ENCODE results near the gene CCDC93. TPM values are rescaled to one million over a fixed set of nuclear protein-coding genes. Genes with fewer than 3 reads are reported as not detected.
"Not testable (repeated sequence)": the region's sequence is repeated elsewhere in the genome, so short reads cannot be mapped to it uniquely, and the experiment has no call there.

The CCDC93 gene
- total RNA-seq, 1 donor from 2014 or later, result 37.8 TPM

DNA sequence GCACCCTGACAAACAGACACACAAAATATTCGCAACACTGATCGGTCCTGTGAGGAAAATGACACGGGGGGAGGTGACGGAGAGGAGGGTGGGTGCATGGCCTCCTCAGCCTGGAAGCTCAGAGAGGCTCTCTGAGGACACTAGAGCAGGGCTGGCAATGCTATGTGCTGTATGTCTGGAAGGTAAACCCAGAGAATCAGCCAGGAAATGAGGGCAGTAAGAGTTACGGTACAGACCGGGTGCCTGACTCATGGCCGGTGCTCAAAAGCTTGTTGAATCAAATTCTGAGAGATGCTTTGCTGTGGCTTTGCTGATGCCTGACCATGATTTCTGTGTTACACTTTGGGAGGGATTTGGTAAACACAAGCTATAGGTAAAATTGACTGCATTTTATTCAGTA, 81.9 kb downstream of the CCDC93 start:
- no peaks in the 10 kb centered on the region for H3K4me1 ChIP-seq

DNA sequence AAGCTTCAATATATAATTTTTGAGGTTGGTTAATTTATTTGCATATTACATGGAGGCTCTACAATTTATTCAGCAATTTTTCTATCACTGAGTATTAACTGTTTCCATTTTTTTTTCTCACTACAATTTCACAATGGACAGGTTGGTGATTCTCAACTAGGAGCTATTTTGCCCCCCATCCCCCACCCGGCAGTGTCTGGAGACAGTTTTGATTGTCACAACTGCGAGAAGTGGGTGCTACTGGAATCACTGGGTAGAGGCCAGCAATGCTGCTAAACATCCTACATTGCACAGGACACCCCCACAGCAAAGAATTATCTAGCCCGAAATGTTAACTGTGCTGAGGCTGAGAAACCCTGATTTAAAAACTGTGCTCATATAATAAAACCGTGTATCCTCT, 82.6 kb downstream of the CCDC93 start:
- Histone ChIP-seq H3K4me1 (no peaks in the 10 kb centered on the region), H3K9me3 (no peaks in the 10 kb centered on the region), H3K27ac (no peak overlapping the region), H3K36me3 (peaks cover 64% of the 10 kb centered on the region), H3K27me3 (no peaks in the 10 kb centered on the region), H3K4me3 (no peak overlapping the region)
- intact Hi-C loops (cut with DNase I), result no loop called here
- TF ChIP-seq CTCF (IDR thresholded peaks at IDR 0.05), result no peak
- DNase-seq (no peak), ATAC-seq (no peak)

More for the DNA sequence above, 81.9 kb downstream of the CCDC93 start:
- H3K27ac ChIP-seq, result no peak overlapping the region
- DNase-seq (no peak), ATAC-seq (no peak)
- TF ChIP-seq CTCF (IDR thresholded peaks at IDR 0.05), result no peak
- H3K9me3 ChIP-seq, result no peaks in the 10 kb centered on the region
- H3K36me3 ChIP-seq, result peaks cover 72% of the 10 kb centered on the region
- no peak overlapping the region for H3K4me3 ChIP-seq
- intact Hi-C loops (cut with DNase I), result no loop called here
- no peaks in the 10 kb centered on the region for H3K27me3 ChIP-seq

DNA sequence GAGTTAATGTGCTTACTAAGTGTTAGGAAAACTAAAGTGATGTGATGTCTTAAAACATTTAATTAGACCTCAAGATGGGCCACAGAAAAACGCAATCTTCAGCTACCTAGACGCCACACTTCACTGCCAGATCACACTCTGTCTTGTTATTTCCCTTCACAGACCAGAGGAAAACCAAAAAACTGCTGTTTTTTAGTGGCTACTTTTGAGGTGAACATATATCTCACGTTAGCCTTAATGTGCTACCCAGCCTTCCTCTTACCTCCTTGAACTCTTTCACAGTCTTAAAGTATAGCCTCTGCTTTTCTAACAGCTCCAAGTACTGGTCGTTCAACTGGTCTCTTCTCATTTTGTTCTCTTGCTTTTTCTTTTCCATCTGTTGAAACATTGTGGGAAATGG, 83.1 kb downstream of the CCDC93 start:
- TF ChIP-seq CTCF (IDR thresholded peaks at IDR 0.05), result no peak
- Histone ChIP-seq H3K4me3 (no peak overlapping the region), H3K27ac (no peak overlapping the region), H3K36me3 (peaks cover 60% of the 10 kb centered on the region), H3K9me3 (no peaks in the 10 kb centered on the region), H3K4me1 (no peaks in the 10 kb centered on the region), H3K27me3 (no peaks in the 10 kb centered on the region)
- DNase-seq (no peak), ATAC-seq (no peak)
- intact Hi-C loops (cut with DNase I), result no loop called here

DNA sequence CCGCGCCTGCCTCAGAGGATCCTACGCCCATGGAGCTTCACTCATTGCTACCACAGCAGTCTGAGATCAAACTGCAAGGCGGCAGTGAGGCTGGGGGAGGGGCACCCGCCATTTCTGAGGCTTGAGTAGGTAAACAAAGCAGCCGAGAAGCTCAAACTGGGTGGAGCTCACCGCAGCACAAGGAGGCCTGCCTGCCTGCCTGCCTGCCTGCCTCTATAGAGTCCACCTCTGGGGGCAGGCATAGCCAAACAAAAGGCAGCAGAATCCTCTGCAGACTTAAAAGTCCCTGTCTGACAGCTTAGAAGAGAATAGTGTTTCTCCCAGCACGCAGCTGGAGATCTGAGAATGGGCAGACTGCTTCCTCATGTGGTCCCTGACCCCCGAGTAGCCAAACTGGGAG, 90.4 kb downstream of the CCDC93 start:
- H3K4me3 ChIP-seq; ATAC-seq; H3K27ac ChIP-seq; H3K9me3 ChIP-seq; H3K27me3 ChIP-seq; DNase-seq; H3K4me1 ChIP-seq; intact Hi-C loops (cut with DNase I): not testable (repeated sequence)
- peaks cover 47% of the 10 kb centered on the region for H3K36me3 ChIP-seq

DNA sequence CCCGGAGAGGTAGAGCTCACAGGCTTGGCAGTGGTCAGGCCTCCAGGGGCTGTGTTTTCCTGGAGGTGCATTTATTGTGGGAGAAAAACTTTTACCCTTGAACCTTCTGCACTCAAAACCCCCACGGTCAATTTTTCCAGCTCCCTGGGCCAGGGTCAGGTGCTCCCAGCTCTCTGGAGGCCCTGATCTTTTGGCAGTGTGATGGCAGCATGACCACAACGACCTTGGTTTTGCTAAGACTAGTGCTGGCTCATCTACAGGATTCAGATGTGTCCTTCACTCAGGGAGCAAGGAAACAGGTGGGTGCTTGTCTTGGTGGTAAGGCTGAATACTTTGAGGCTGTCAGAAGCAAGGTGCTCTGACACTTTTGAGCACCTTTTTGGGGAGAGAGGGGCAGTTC, 92.3 kb downstream of the CCDC93 start:
- H3K9me3 ChIP-seq, result no peaks in the 10 kb centered on the region
- ATAC-seq, result no peak
- H3K27me3 ChIP-seq, result no peaks in the 10 kb centered on the region
- TF ChIP-seq CTCF (IDR thresholded peaks at IDR 0.05), result no peak
- peaks cover 65% of the 10 kb centered on the region for H3K36me3 ChIP-seq
- no peak overlapping the region for H3K27ac ChIP-seq
- no peaks in the 10 kb centered on the region for H3K4me1 ChIP-seq
- H3K4me3 ChIP-seq, result no peak overlapping the region
- intact Hi-C loops (cut with DNase I), result no loop called here
- DNase-seq, result no peak

DNA sequence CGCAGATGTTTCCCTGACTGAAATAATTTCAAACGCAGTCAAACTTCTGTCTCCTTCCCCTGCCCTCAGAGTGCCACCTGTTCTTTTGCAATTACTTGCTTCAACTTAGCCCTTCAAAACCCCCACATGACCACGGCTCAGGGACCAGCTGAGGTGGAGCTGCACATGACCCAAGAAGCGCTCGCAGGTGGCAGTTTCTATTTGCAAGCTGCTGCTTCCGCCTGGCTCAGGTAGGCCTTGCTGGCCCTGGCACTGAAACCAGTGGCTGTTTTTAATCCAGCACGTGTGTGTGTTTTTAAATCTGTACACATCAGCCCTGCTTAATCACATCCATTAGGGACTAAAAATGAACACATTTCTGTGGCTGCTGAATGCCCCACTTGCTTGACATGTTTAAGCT, 95.3 kb downstream of the CCDC93 start:
- Histone ChIP-seq H3K27me3 (no peaks in the 10 kb centered on the region), H3K4me1 (no peaks in the 10 kb centered on the region), H3K9me3 (no peaks in the 10 kb centered on the region), H3K27ac (no peak overlapping the region), H3K36me3 (peaks cover 66% of the 10 kb centered on the region), H3K4me3 (no peak overlapping the region)
- no peak for TF ChIP-seq CTCF (IDR thresholded peaks at IDR 0.05)
- ATAC-seq (no peak), DNase-seq (no peak)
- intact Hi-C loops (cut with DNase I), result no loop called here
